HG02943 (cell line): ENCODE data around the gene MXRA7.
"Not testable (repeated sequence)": the region's sequence is repeated elsewhere in the genome, so short reads cannot be mapped to it uniquely, and the experiment has no call there.

Experiments used
- ATAC-seq: cut with Tn5 transposase; IDR thresholded peaks from one replicate; pipeline ENCODE4 v1.9.1; 2021; ENCODE audit warnings: mild to moderate bottlenecking, low read depth, moderate library complexity; ENCODE audit not compliant: unreplicated experiment

The MXRA7 gene

DNA sequence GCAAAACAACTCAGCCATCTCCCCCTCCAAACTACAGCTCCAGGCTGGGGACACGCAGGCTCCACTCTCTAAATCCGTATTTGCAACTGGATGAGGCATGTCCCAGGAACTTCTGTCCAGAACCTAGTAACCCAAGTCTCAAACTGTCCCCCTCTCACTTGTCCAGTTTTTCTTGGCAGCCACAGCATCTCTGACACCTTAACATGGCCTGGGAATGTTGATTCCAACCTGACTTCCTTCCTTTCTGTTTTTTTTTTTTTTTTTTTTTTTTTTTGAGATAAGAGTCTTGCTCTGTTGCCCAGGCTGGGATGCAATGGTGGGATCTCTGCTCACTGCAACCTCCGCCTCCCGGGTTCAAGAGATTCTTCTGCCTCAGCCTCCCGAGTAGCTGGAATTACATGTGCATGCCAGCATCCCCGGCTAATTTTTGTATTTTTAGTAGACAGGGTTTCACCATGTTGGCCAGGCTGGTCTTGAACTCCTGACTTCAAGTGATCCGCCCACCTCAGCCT lies 12.2 kb downstream of the MXRA7 start:
- not testable (repeated sequence) for ATAC-seq

- no peak for ATAC-seq
These were observed 12.9 kb downstream of the MXRA7 start for GRCh38 chr17:76697702-76698465.

DNA sequence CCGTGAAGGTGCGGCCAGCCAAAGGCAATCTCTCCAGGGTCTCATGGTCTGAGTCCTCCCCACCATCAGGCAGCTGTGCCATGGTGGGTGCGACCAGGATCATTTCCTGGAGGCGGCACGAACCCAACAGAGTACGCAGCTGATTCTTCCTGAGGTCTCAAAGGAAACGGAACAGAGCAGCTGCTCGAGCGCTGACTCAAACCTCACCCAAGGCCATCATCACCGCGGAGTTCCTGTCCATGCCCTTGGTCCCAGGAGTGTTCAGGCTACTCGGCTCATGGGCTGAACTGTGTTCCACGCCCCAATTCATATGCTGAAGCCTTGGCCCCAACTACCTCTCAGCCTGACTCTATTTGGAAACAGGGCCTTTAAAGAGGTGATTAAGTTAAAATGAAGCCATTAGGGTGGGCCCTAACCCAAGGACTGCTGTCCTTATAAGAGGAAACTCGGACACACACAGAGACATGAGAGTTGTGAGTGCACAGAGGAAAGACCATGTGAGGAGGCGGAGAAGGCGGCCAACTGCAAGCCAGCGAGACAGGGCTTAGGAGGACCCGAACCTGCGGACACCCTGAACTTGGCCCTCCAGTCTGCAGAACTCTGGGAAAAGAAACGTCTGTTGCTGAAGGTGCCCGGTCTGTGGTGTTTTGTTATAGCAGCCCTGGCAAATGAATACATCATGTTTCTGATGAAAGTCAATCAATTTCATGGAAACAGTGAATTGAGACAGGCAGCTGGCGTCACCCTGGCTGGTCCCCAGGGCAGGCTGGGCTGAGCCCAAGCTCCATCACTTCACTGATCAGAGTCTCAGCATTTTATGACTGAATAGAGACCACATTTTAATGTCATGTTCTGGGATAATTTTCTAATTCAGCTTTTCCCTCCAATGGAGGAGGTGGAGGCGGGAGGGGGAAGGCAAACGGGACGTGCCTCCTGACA lies 13.7 kb downstream of the MXRA7 start:
- no peak for ATAC-seq

DNA sequence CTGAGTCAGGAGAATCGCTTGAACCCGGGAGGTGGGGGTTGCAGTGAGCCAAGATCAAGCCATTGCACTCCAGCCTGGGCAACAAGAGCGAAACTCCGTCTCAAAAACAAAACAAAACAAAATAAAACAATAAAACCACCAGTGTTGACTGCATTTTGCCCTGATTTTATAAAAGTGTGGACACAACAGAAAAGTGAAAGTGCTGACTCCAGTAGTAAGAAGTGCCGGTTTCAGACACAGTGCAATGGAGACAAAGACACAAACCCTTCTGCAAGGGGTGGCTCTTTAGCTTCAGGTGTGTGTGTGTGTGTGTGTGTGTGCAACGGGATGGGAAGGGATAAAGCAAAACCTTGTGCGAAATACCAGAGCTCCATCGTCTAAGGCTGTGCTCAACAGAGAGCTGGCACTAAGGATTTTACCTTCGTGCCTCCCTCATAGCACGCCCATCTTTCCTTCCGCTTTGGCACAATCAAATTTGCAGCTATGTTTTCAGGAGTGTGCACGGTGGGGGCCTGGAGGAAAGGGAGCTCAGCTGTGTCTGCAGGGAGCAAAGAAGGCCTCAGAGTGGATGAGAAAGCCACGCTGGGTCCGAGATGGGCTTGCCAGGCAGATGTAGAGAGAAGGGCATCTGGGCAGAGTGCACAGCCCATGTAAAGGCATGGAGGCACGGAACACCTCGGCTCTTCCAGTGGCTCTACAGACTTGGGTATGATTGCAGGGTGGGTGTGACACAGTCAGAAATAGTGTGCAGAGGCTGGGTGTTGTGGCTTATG lies 15.5 kb downstream of the MXRA7 start:
- ATAC-seq: no peak

- ATAC-seq: no peak
These were observed 19.2 kb downstream of the MXRA7 start for GRCh38 chr17:76691379-76692191.

DNA sequence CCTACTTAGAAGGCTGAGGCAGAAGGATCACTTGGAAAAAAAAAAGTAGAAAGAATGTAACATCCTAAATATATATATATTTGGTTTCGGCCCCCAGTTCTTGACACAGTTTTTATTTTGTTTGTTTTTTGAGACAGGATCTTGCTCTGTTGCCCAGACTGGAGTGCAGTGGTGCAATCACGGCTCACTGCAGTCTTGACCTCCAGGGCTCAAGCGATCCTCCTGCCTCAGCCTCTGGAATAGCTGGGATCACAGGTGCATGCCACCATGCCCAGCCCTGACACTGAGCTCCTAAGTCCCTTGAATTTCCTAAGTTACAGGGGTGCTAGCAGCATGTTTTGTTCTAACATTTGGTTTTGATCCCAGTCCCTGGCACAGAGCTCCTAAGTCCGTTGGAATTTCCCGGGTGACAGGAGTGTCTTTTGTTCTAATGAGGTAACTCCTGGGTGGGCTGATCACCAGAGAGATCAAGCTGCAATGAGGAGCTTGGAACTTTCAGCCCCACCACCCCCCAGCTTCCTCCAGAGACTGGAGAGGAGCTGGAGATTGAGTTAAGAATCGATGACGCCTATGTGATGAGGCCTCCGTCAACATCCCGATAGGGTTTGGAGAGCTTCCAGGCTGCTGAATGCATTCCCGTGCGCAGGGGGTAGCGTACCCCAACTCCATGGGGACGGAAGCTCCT lies 20.0 kb downstream of the MXRA7 start:
- ATAC-seq: no peak

GRCh38 chr17:76689859-76690258 lies 20.9 kb downstream of the MXRA7 start:
- ATAC-seq: no peak

DNA sequence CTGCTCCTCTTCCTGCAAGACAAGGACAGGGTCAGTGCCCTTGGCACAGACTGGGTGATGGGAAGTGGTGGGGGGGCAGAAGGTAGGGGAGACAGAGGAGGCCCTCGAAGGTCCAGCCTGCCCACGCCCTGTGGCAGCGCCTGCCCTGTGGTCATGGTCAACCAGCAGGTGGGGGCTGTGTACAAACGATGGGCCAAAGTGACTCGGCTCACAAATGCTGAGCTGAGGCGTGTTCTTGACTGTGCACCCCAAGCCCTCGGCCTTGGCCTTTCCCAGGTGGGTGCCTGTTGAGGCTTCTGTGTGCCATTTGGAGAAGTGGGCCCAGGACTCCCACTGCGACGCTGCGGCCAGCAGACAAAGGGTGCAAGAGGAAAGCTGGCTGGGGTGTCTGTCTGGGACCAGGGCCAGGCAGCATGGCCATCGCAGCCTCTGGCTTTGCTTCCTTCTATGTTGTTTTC lies 22.6 kb downstream of the MXRA7 start:
- ATAC-seq: no peak

DNA sequence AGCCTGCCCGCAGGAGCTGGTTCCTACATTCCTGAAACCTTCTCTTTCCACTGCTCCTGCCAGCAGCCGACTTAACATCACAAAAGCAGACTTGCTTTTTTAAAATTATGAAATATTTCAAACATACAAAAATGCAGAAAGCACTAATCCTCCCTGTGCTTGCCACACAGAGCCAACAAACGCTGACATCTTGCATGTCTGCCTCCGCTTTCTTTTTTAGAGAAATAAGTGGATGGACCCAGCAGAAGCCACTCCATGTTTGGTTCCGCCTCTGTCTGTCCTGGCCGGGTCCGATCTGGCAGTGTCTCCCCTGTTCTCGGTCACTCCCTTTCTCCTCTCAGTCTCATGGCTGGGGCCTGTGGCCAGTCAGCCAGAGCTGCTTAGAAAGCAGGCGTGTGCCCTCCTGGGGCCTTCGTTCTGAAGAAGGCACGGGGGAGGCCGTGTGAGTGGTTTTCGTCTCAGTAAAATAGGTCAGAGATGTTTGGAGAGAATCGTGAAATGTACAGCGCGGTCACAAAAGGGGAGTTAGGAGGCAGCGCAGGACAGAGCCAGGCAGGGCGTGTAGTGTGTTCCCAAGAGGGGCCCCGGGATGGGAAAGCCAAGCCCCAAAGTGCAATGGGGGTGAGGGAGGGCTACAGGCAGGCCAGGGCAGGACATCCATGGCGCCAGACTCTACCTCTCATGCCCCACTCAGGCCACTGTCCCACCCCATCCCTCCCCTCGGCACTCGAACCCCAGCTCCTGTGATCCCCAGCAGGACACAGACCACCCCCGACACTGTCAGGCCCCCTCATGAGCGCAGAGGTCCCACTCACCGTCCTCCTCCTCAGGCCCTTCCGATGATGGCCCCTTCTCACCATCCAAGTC lies 23.2 kb downstream of the MXRA7 start:
- ATAC-seq: no peak

GRCh38 chr17:76686538-76687297 lies 24.0 kb downstream of the MXRA7 start:
- no peak for ATAC-seq

DNA sequence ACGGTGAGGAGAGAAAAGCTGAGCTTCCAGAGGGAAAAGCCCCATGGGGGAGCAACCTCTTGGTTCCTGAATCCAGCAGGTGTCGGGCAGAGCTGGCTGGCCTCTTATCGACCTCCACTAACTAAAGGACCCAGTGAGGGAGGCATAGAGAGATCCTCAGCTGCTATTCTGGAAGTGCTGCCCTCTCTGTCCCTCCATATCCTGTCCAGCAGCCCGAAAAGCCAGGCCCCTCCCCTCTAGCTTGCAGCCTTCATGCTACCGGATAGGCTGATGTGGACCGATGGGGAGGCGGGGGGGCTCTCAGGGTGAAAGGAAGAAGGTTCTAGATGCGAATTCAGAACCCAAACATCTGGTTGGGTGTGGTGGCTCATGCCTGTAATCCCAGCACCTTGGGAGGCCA lies 24.9 kb downstream of the MXRA7 start:
- ATAC-seq: no peak

GRCh38 chr17:76685366-76685765 lies 25.4 kb downstream of the MXRA7 start:
- no peak for ATAC-seq

DNA sequence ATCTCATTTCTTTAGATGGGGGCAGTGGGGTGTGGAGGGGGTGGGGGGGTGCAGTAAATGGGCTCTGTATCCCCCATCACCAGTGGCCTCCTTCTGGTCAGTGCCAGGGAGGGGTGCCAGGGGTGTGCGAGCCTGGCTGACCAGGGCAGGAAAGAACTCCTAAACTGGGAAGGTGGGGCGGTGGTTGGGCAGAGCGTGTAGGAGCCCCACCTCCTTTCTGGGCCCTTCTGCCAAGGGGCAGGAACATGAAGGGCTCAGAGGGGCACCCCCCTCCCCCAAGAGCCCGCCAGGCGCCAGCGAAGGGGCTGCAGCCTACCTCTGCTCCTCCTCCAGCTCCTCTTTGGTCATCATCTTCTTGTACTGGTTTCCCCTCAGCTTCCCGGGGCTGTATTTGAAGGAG lies 26.0 kb downstream of the MXRA7 start:
- ATAC-seq: no peak

- ATAC-seq: no peak
These were observed 26.6 kb downstream of the MXRA7 start for GRCh38 chr17:76683921-76684745.

DNA sequence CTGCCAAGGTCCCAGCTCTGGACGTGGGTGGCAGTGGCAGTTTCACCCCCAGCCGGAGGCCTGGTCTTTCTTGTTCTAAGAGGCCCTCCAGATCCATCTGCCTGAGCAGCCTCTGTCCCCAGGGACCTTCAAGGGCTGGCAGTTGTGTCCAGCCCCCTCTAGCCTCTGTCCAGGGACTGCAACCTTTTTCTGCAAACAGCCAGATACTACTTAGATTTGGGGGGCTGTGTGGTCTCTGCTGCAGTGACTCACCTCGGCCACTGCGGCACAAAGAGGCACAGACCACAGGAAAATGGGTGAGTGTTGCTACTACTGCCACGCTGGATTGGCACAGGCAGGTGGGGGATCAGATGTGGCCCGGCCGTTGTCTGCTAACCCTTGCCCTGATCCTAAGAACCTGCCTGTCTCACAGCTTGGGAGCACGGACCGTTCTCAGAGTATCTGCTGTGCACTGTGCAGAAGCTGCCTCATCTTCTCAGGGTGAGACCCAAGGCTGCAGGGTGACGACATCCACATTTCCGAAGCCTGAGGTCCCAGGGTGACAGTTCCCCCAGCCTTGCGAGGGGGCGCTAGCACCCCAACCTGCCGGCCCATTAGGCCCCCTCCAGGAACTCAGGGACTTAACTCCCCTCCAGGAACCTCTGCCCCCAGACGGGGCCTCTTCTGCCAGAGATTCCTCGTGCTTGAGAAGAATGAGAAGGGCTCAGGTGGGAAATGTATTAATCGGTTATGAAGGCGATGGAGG lies 27.6 kb downstream of the MXRA7 start:
- no peak for ATAC-seq

DNA sequence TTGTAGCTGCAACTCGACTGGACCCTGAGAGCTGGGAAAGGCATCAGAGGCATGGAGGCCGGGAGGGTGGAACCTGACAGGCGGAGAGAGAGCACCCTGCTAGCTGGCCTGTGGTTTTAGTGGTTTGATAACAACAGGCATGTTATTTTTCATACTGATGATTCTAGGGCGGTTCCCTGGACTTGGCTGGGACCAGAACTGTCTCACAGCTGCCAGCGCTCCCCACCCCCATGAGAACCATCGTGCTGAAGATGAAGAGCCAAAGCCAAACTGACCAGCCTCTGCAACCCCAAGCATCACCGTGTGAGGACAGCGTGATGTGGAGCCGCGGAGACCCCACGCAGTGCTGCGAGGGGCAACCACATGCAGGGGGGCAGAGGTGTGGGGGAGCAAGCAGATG lies 28.5 kb downstream of the MXRA7 start:
- no peak for ATAC-seq
